Bronchus fibroblast of lung (primary cell): ENCODE measurements around the gene TRIM31. TPM values are rescaled to one million over a fixed set of nuclear protein-coding genes. Genes with fewer than 3 reads are reported as not detected.

ENCODE experiments used
- total RNA-seq: library from RNA; depleted of rRNA; stranded (reverse); fragments of >200 nt; gene quantifications from 2 replicates; pipeline ENCODE4 v1.2.3, GENCODE V29; 2015

TRIM31 gene, protein sequence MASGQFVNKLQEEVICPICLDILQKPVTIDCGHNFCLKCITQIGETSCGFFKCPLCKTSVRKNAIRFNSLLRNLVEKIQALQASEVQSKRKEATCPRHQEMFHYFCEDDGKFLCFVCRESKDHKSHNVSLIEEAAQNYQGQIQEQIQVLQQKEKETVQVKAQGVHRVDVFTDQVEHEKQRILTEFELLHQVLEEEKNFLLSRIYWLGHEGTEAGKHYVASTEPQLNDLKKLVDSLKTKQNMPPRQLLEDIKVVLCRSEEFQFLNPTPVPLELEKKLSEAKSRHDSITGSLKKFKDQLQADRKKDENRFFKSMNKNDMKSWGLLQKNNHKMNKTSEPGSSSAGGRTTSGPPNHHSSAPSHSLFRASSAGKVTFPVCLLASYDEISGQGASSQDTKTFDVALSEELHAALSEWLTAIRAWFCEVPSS
- total RNA-seq: not detected in 2 replicates

DNA sequence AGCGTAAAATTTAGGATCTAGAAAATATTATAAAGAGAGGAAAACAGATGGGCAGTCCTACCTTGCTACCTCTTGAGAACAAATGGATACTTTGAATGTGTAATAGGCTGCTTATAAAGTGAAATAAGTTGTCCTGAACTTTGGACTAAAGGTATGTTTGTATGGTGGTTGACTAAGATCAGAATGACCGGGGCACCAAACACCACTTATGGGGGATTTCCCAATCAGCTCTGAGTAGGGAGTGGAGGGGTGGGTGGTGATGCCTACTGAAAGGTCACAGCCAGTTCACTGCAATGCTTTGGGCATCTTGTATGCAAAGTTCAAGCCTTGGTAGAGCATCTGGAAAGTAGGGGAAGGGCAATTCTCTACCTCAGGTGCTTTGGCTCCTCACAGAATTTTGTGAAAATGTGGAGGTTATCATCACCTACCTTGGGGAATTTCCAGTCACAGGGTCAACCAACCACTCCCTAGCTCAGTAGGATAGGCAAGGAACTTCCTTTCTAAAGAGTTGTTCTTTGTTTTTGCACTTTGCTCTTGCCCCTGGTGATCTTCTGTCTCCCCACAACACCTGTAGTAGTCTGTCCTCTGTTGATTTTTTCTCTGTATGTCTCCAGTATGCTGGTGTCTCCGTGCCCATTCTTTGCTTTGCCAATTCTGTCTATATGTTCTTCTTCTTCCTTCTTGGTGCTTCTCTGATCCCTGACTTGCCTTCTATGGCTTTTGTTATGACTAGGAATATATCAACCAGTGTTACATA, at the start of gene TRIM31:
Gene TRIM31 (minus strand): TSS at position 88 of the 757 bp plus-strand sequence. CDS start 285 bp downstream, outside the sequence.

DNA sequence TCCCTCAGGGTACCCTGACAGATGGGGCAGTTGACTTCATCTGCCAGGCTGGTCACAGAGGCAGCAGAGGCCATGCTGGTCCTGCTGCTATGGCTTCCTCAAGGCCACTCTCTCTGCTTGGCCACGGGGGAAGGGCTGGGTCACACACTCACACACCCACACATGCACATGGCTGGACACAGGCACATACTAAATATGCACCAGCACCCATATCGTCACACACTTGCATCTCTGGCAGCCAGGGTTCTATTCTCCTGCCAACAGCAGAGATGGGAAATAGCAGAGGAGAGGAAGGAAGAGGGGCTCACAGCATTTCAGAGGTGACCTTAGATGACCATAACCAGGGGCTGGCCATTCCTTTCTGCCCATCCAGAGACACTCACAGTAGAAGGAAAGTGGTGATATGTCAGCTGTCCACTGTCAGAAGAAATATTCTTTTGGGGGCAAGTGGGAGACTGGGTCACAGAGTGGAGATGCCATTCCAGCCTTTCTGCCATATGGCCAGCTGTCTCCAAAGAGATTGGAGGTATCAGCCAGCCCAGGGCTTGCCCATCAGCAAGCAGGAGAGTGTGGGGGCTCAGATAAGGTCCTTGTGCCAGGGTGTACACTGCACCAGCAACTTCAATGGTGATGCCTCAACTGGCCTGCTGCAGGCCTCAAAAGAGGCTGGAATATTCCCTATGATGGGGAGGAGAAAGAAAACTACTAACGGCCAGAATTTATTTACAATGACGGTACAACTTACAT, 48.1 kb upstream of the TRIM31 start, which contains the start of gene TRIM10:
Gene TRIM10 (minus strand): TSS at position 427 of the 747 bp plus-strand sequence. CDS start 353 bp downstream, at position 74.

DNA sequence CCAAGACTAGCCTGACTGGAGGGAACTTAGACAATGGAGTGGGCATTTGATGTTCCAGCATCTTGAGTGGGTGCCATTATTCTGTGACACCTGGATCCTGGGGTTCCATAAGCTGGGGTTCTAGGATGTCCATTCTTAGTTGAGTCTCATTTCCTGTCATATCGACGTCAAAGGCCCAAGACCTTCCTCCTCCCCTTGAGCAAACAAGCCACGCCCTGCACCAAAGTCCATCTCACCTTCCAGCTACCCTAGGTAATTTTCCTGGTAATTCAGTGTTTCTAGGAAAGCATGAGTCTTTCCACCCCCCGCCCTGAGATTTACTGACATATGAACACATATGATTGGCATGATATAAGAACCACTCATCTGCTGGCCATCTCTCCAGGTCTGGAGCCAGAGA, 22.9 kb upstream of the TRIM31 start, which contains the start of gene TRIM40:
Gene TRIM40 (plus strand): TSS at position 384 of the 400 bp plus-strand sequence. CDS start 897 bp downstream, outside the sequence.

DNA sequence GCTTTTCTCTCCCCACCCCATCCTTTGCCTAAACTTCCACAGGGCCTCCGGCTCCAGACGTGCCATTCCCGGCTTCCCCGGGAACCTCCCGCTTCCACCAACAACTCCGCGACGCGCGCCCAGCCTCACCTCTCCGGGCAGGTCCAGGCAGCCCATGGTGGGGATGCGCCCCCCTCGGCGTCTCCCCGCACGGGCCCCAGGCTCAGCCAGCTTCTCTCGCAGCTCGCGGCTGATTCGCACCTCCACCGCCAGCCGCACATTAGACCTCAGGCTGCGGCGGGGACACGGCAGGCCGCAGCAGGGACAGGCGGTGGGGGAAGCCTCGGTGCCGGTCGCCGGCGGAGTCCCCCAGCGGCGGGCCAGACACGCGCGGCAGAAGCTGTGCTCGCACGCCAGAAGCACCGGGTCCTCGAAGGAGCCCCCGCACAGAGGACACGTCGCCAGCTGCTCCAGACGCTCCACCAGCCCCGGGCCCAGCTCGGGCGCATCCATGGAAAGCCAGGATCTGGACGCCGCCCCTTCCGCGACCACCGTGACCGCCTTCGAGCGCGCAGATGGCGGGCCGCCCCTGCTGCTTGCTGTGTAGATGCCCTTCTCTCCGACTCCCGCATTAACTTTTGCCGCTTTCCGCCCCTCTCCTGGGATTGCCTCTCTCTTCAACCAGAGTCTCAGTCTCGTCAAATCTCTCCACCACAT, 37.6 kb downstream of the TRIM31 start, which contains the start of gene RNF39:
Gene RNF39 (minus strand): TSS at position 676 of the 696 bp plus-strand sequence. CDS start 184 bp downstream, at position 492.

DNA sequence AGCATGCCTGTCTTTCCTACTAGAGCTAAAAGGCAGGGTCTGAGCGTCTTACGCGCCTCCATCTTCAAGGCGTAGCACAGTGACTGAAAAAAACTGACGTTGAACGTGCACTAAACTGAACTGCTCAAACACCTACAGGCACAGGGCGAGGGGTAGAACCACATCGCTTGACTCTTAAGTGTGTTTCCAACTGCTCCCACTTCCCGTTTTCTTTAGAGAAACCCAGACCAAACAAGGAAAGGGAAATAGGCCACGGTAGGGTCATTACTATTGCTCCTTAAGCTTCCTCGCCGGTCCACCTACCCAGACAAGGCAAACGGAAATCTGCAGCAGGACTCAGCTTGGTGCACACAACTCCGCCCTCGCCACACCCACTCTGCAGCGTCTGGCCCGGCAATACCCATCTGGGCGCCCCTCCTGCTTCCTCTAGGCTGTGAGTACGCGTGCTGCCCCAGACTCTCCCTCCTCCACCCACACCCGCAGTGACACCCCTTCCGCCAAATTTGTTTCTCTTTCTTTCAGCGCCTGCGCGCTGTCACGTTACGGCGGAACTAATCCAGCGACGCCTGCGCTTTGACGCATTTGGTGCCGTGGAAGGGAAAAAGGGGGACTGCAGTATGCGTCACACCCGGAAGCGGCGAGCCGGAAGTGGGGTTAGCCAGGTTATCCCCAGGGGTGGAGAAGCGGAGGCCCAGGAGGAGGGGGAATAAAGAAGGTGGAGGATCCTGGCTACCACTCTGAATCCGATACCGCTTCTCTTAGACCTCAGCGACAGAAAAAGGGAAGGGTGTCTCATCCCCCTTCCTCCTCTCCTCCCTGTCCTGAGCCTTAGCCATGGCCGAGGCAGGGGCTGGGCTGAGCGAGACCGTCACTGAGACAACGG, 46.1 kb downstream of the TRIM31 start, which contains the start of gene PPP1R11:
Gene PPP1R11 (plus strand): TSS at position 622 of the 883 bp plus-strand sequence. CDS start 213 bp downstream, at position 835.

DNA sequence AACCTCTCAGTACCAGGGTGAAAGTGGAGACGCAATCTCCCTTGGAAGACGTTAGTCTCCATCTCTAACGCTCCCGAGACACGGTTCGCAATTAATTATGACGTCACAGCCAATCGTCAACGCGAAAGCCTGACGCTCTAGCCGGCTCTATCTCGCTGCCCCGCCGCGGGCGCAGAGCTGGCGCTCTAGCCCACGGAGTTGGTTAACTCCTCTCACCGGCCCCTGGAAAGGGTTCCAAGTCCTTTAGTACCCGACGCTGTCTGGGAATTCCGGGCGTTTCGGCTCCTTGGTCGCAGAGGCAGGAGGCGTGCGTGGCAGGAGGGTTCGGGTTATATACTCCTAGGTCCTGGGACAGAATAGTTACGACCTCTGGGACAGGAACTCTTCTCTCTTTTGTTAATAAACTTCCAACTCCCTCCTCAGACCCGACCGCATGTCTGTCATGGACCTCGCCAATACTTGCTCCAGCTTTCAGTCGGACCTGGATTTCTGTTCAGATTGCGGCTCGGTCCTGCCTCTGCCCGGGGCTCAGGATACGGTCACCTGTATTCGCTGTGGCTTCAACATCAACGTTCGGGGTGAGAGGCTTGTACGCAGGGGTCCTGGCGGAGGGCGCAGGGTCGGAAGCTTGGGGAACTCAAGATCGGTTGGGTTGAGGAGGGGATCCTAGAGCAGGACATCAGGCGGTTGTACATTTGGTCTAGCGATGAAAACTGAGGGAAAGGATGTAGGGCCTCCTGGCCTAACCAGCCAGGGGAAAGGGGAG, 51.6 kb downstream of the TRIM31 start, which contains the start of gene POLR1H:
Gene POLR1H (plus strand): TSS at position 174 of the 766 bp plus-strand sequence. CDS start 260 bp downstream, at position 434.

Other genes starting within 250 kb of the TRIM31 start
- 133 and 140 TPM in 2 replicates for gene HLA-A, start 170.6 kb downstream of the TRIM31 start, total RNA-seq
- gene POLR1H, start 51.8 kb downstream of the TRIM31 start, total RNA-seq: 30.8 and 33.3 TPM in 2 replicates
- gene PPP1R11, start 45.9 kb downstream of the TRIM31 start, total RNA-seq: 36.4 and 40.7 TPM in 2 replicates
- not detected in 2 replicates for gene RNF39, start 37.3 kb downstream of the TRIM31 start, total RNA-seq
- not detected in 2 replicates for gene TRIM40, start 23.1 kb upstream of the TRIM31 start, total RNA-seq
- gene TRIM10, start 48.1 kb upstream of the TRIM31 start, total RNA-seq: not detected in 2 replicates
- gene TRIM15, start 50.5 kb upstream of the TRIM31 start, total RNA-seq: not detected in 2 replicates
- 26.0 and 29.6 TPM in 2 replicates for gene TRIM26, start 100.3 kb upstream of the TRIM31 start, total RNA-seq
- gene TRIM39, start 213.8 kb upstream of the TRIM31 start, total RNA-seq: 7.4 and 8.2 TPM in 2 replicates
- 85.0 and 96.0 TPM in 2 replicates for gene RPP21, start 232.1 kb upstream of the TRIM31 start, total RNA-seq